Effector memory CD4-positive, alpha-beta T cell (primary cell): ENCODE results near the gene USP7.
"Not testable (repeated sequence)": the region's sequence is repeated elsewhere in the genome, so short reads cannot be mapped to it uniquely, and the experiment has no call there.

Source experiments
- DNase-seq, 3 donors: peaks; one replicate each; pipeline ENCODE4 v3.0.0-alpha.2; 2020
- H3K27ac ChIP-seq: 2 replicates; pipeline ENCODE4 v1.7.0; 2013; ENCODE audit warnings: mild to moderate bottlenecking, low read length, moderate library complexity; ENCODE audit not compliant: insufficient read depth, poor library complexity, severe bottlenecking
- H3K27me3 ChIP-seq: replicated peaks from 2 replicates; pipeline ENCODE4 v1.7.0; 2013; ENCODE audit warnings: mild to moderate bottlenecking, low read length; ENCODE audit not compliant: insufficient read depth, control insufficient read depth, poor library complexity, severe bottlenecking
- H3K36me3 ChIP-seq: 2 replicates; pipeline ENCODE4 v1.7.0; 2013; ENCODE audit warnings: mild to moderate bottlenecking, low read length, moderate library complexity; ENCODE audit not compliant: control insufficient read depth, insufficient read depth
- H3K4me1 ChIP-seq: 2 replicates; pipeline ENCODE4 v1.7.0; 2013; ENCODE audit warnings: low read length, mild to moderate bottlenecking; ENCODE audit not compliant: control insufficient read depth, insufficient read depth, poor library complexity, severe bottlenecking
- H3K4me3 ChIP-seq: 2 replicates; pipeline ENCODE4 v1.7.0; 2013; ENCODE audit warnings: low read length, low read depth, mild to moderate bottlenecking; ENCODE audit not compliant: insufficient read depth, poor library complexity, severe bottlenecking
- H3K9me3 ChIP-seq: 2 replicates; pipeline ENCODE4 v1.7.0; 2013; ENCODE audit warnings: mild to moderate bottlenecking, low read length, moderate library complexity; ENCODE audit not compliant: control insufficient read depth

The USP7 gene

GRCh38 chr16:9000664-9001063 is 37.0 kb upstream of the USP7 start:
- H3K27ac ChIP-seq, result no peak overlapping the region
- H3K4me1 ChIP-seq, result no peaks in the 10 kb centered on the region
- no peak overlapping the region for H3K4me3 ChIP-seq
- H3K9me3 ChIP-seq, result no peaks in the 10 kb centered on the region
- H3K36me3 ChIP-seq, result no peaks in the 10 kb centered on the region
- no peak for DNase-seq
- no peaks in the 10 kb centered on the region for H3K27me3 ChIP-seq

GRCh38 chr16:8999800-9000199 is 36.1 kb upstream of the USP7 start:
- Histone ChIP-seq H3K4me1 (no peaks in the 10 kb centered on the region), H3K27me3 (no peaks in the 10 kb centered on the region), H3K27ac (no peak overlapping the region), H3K36me3 (no peaks in the 10 kb centered on the region), H3K9me3 (no peaks in the 10 kb centered on the region), H3K4me3 (no peak overlapping the region)
- no peak for DNase-seq

- Histone ChIP-seq H3K4me3 (no peak overlapping the region), H3K27ac (no peak overlapping the region), H3K36me3 (no peaks in the 10 kb centered on the region), H3K9me3 (no peaks in the 10 kb centered on the region), H3K27me3 (no peaks in the 10 kb centered on the region), H3K4me1 (no peaks in the 10 kb centered on the region)
- no peak for DNase-seq
Observed at GRCh38 chr16:8998108-8998507, 34.4 kb upstream of the USP7 start.

- H3K27me3 ChIP-seq, result no peaks in the 10 kb centered on the region
- H3K27ac ChIP-seq, result no peak overlapping the region
- no peaks in the 10 kb centered on the region for H3K4me1 ChIP-seq
- no peak overlapping the region for H3K4me3 ChIP-seq
- no peaks in the 10 kb centered on the region for H3K36me3 ChIP-seq
- no peaks in the 10 kb centered on the region for H3K9me3 ChIP-seq
- no peak for DNase-seq
Observed at GRCh38 chr16:8996891-8997290, 33.2 kb upstream of the USP7 start.

- Histone ChIP-seq H3K4me1 (no peaks in the 10 kb centered on the region), H3K36me3 (no peaks in the 10 kb centered on the region), H3K9me3 (no peaks in the 10 kb centered on the region), H3K4me3 (no peak overlapping the region), H3K27ac (no peak overlapping the region), H3K27me3 (no peaks in the 10 kb centered on the region)
- DNase-seq, result no peak
Observed at GRCh38 chr16:8990445-8990844, 26.7 kb upstream of the USP7 start.

- H3K27me3 ChIP-seq, result no peaks in the 10 kb centered on the region
- H3K27ac ChIP-seq, result no peak overlapping the region
- H3K36me3 ChIP-seq, result no peaks in the 10 kb centered on the region
- DNase-seq, result no peak
- no peaks in the 10 kb centered on the region for H3K9me3 ChIP-seq
- H3K4me3 ChIP-seq, result no peak overlapping the region
- H3K4me1 ChIP-seq, result no peaks in the 10 kb centered on the region
Observed at GRCh38 chr16:8989099-8989878, 25.6 kb upstream of the USP7 start.

- DNase-seq, result no peak
- no peaks in the 10 kb centered on the region for H3K4me1 ChIP-seq
- no peak overlapping the region for H3K4me3 ChIP-seq
- H3K27me3 ChIP-seq, result no peaks in the 10 kb centered on the region
- no peak overlapping the region for H3K27ac ChIP-seq
- no peaks in the 10 kb centered on the region for H3K36me3 ChIP-seq
- H3K9me3 ChIP-seq, result no peaks in the 10 kb centered on the region
Observed at GRCh38 chr16:8986818-8987191, 23.1 kb upstream of the USP7 start.

- no peak overlapping the region for H3K27ac ChIP-seq
- DNase-seq, result no peak
- H3K36me3 ChIP-seq, result no peaks in the 10 kb centered on the region
- H3K27me3 ChIP-seq, result no peaks in the 10 kb centered on the region
- no peaks in the 10 kb centered on the region for H3K4me1 ChIP-seq
- no peaks in the 10 kb centered on the region for H3K9me3 ChIP-seq
- no peak overlapping the region for H3K4me3 ChIP-seq
Observed at GRCh38 chr16:8986111-8986510, 22.4 kb upstream of the USP7 start.

GRCh38 chr16:8982816-8983215 is 19.1 kb upstream of the USP7 start:
- H3K27ac ChIP-seq, result no peak overlapping the region
- no peak for DNase-seq

GRCh38 chr16:8981901-8982300 is 18.2 kb upstream of the USP7 start:
- not testable (repeated sequence) for DNase-seq, H3K27ac ChIP-seq, H3K9me3 ChIP-seq, H3K27me3 ChIP-seq, H3K4me3 ChIP-seq, H3K36me3 ChIP-seq, H3K4me1 ChIP-seq

More at GRCh38 chr16:8982816-8983215, 19.1 kb upstream of the USP7 start:
- Histone ChIP-seq H3K9me3 (no peaks in the 10 kb centered on the region), H3K36me3 (no peaks in the 10 kb centered on the region), H3K4me1 (no peaks in the 10 kb centered on the region), H3K4me3 (no peak overlapping the region), H3K27me3 (no peaks in the 10 kb centered on the region)
